ENCODE results near the gene PPARD.

GRCh38 chr6:35370785-35371493 is 28.6 kb downstream of the PPARD start:
- TF ChIP-seq, protein P1, sequence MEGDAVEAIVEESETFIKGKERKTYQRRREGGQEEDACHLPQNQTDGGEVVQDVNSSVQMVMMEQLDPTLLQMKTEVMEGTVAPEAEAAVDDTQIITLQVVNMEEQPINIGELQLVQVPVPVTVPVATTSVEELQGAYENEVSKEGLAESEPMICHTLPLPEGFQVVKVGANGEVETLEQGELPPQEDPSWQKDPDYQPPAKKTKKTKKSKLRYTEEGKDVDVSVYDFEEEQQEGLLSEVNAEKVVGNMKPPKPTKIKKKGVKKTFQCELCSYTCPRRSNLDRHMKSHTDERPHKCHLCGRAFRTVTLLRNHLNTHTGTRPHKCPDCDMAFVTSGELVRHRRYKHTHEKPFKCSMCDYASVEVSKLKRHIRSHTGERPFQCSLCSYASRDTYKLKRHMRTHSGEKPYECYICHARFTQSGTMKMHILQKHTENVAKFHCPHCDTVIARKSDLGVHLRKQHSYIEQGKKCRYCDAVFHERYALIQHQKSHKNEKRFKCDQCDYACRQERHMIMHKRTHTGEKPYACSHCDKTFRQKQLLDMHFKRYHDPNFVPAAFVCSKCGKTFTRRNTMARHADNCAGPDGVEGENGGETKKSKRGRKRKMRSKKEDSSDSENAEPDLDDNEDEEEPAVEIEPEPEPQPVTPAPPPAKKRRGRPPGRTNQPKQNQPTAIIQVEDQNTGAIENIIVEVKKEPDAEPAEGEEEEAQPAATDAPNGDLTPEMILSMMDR (conservative IDR thresholded peaks at IDR 0.05 in 1 of 2, IDR thresholded peaks at IDR 0.05 in 1 of 2; ENCODE audit: low read depth in 1 of 2, low read length in 2 of 2), result no peak
- TF ChIP-seq EZH2 (IDR thresholded peaks at IDR 0.05; ENCODE audit: low read length, missing control alignments), result no peak
